ENCODE data around the gene RAB26. TPM values are rescaled to one million over a fixed set of nuclear protein-coding genes. Genes with fewer than 3 reads are reported as not detected.
"Not testable (repeated sequence)": the region's sequence is repeated elsewhere in the genome, so short reads cannot be mapped to it uniquely, and the experiment has no call there.

The RAB26 gene
- polyA plus RNA-seq, 1 donor (not counting 4 experiments of a cell fraction or from before 2014, with no cell fraction given), result 0.58 TPM

GRCh38 chr16:2127630-2128280, 20.7 kb upstream of the RAB26 start:
- peak; percentile 48 for FAIRE-seq
- H3K4me3 ChIP-seq (ENCODE audit: control insufficient read depth in 2 of 3, extremely low read depth in 1 of 3, insufficient read depth in 2 of 3, low read depth in 1 of 3, low read length in 3 of 3); H2AFZ ChIP-seq (ENCODE audit: control insufficient read depth, low read length); dilution Hi-C loops (cut with MboI; ENCODE audit: extremely low pct_ligation_motif_present, low sequenced_read_pairs); H3K27me3 ChIP-seq (ENCODE audit: control insufficient read depth, extremely low read depth, insufficient read depth, low read length); H4K20me1 ChIP-seq (ENCODE audit: control insufficient read depth, extremely low read depth, insufficient read depth, low read length); H3K9me3 ChIP-seq (ENCODE audit: control insufficient read depth, low read depth, low read length); H3K36me3 ChIP-seq (ENCODE audit: control insufficient read depth in 2 of 2, extremely low read depth in 1 of 2, insufficient read depth in 2 of 2, low read length in 2 of 2); DNase-seq (ENCODE audit: low read depth, low spot score); H3K9me1 ChIP-seq (ENCODE audit: control insufficient read depth, extremely low read depth, insufficient read depth, low read length): not testable (repeated sequence)
- peak overlapping the region; percentile 16 for H3K4me2 ChIP-seq (ENCODE audit: control insufficient read depth, extremely low read depth, insufficient read depth, low read depth, low read length)
- peak overlapping the region; percentile 40 for H3K27ac ChIP-seq (ENCODE audit: control insufficient read depth, insufficient read depth, low read length)
- H3K79me2 ChIP-seq (ENCODE audit: control insufficient read depth, insufficient read depth, low read length), result peaks cover 26% of the 10 kb centered on the region
- peaks cover 45% of the 10 kb centered on the region for H3K4me1 ChIP-seq (ENCODE audit: control insufficient read depth, extremely low read depth, insufficient read depth, low read length)
- peak overlapping the region; percentile 9 for H3K9ac ChIP-seq (ENCODE audit: control insufficient read depth, extremely low read depth, insufficient read depth, low read length)

DNA sequence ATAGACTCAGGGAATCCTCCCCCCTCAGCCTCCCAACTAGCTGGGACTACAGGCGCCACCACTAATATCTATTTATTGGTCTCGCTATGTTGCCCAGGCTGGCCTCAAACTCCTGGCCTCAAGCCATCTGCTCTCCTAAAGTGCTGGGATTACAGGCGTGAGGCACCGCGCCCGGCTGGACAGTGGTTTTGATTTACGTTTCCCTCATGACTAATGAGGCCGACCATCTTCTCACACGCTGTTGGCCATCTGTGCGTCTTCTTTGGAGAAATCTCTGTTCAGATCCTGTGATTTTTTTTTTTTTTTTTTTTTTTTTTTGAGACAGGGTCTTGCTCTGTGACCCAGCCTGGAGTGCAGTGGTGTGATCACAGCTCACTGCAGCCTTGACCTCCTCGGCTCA, 19.2 kb upstream of the RAB26 start:
- Histone ChIP-seq H3K4me2 (ENCODE audit: control insufficient read depth, extremely low read depth, insufficient read depth, low read depth, low read length) (peak overlapping the region; percentile 56), H3K4me1 (ENCODE audit: control insufficient read depth, extremely low read depth, insufficient read depth, low read length) (peaks cover 38% of the 10 kb centered on the region), H3K79me2 (ENCODE audit: control insufficient read depth, insufficient read depth, low read length) (peaks cover 28% of the 10 kb centered on the region)
- H3K27ac ChIP-seq (ENCODE audit: control insufficient read depth, insufficient read depth, low read length); H3K4me3 ChIP-seq (ENCODE audit: control insufficient read depth in 2 of 3, extremely low read depth in 1 of 3, insufficient read depth in 2 of 3, low read depth in 1 of 3, low read length in 3 of 3); H4K20me1 ChIP-seq (ENCODE audit: control insufficient read depth, extremely low read depth, insufficient read depth, low read length); H2AFZ ChIP-seq (ENCODE audit: control insufficient read depth, low read length); dilution Hi-C loops (cut with MboI; ENCODE audit: extremely low pct_ligation_motif_present, low sequenced_read_pairs); DNase-seq (ENCODE audit: low read depth, low spot score); H3K9ac ChIP-seq (ENCODE audit: control insufficient read depth, extremely low read depth, insufficient read depth, low read length); H3K9me3 ChIP-seq (ENCODE audit: control insufficient read depth, low read depth, low read length); FAIRE-seq; H3K36me3 ChIP-seq (ENCODE audit: control insufficient read depth in 2 of 2, extremely low read depth in 1 of 2, insufficient read depth in 2 of 2, low read length in 2 of 2); H3K27me3 ChIP-seq (ENCODE audit: control insufficient read depth, extremely low read depth, insufficient read depth, low read length); H3K9me1 ChIP-seq (ENCODE audit: control insufficient read depth, extremely low read depth, insufficient read depth, low read length): not testable (repeated sequence)

DNA sequence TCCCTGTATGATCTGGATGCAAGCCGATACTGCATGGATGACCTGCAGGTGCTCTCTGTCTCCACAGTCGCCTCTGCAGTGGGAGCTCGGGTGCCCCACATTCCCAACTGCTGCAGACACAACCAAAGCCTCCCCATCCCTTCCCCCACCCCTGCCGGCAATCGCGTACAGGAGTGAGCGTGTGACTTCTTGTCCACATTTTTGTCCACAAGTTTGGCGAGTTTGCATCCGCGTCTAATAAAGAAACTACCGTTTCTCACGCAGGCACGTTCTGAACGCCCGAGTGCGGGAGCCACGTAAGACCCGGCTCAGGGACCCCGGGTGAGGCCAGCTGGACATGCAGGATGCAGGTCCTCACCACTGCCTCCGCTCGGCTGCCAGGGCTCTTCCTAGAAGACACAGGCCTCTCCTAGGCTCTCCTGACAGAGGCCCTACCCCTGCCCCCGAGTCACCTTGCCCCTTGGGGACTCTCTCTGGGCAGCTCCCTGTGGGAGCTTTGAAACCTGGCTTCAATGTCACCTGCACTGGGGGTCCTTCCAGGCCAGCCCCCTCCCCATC, 18.5 kb upstream of the RAB26 start:
- dilution Hi-C loops (cut with MboI; ENCODE audit: extremely low pct_ligation_motif_present, low sequenced_read_pairs); H2AFZ ChIP-seq (ENCODE audit: control insufficient read depth, low read length); H3K9me1 ChIP-seq (ENCODE audit: control insufficient read depth, extremely low read depth, insufficient read depth, low read length); H3K9me3 ChIP-seq (ENCODE audit: control insufficient read depth, low read depth, low read length); H3K27me3 ChIP-seq (ENCODE audit: control insufficient read depth, extremely low read depth, insufficient read depth, low read length); H3K36me3 ChIP-seq (ENCODE audit: control insufficient read depth in 2 of 2, extremely low read depth in 1 of 2, insufficient read depth in 2 of 2, low read length in 2 of 2); H3K9ac ChIP-seq (ENCODE audit: control insufficient read depth, extremely low read depth, insufficient read depth, low read length); DNase-seq (ENCODE audit: low read depth, low spot score); H3K4me3 ChIP-seq (ENCODE audit: control insufficient read depth in 2 of 3, extremely low read depth in 1 of 3, insufficient read depth in 2 of 3, low read depth in 1 of 3, low read length in 3 of 3); H4K20me1 ChIP-seq (ENCODE audit: control insufficient read depth, extremely low read depth, insufficient read depth, low read length): not testable (repeated sequence)
- Histone ChIP-seq H3K79me2 (ENCODE audit: control insufficient read depth, insufficient read depth, low read length) (peaks cover 28% of the 10 kb centered on the region), H3K4me2 (ENCODE audit: control insufficient read depth, extremely low read depth, insufficient read depth, low read depth, low read length) (peak overlapping the region; percentile 51), H3K4me1 (ENCODE audit: control insufficient read depth, extremely low read depth, insufficient read depth, low read length) (peaks cover 31% of the 10 kb centered on the region), H3K27ac (ENCODE audit: control insufficient read depth, insufficient read depth, low read length) (peak overlapping the region; percentile 26)
- peak; percentile 53 for FAIRE-seq

- not testable (repeated sequence) for H3K27ac ChIP-seq (ENCODE audit: control insufficient read depth, insufficient read depth, low read length)
Measured at GRCh38 chr16:2133797-2134196, 14.6 kb upstream of the RAB26 start.

GRCh38 chr16:2135071-2135470, 13.4 kb upstream of the RAB26 start:
- H4K20me1 ChIP-seq (ENCODE audit: control insufficient read depth, extremely low read depth, insufficient read depth, low read length); H3K4me2 ChIP-seq (ENCODE audit: control insufficient read depth, extremely low read depth, insufficient read depth, low read depth, low read length); dilution Hi-C loops (cut with MboI; ENCODE audit: extremely low pct_ligation_motif_present, low sequenced_read_pairs); DNase-seq (ENCODE audit: low read depth, low spot score); FAIRE-seq; H3K4me1 ChIP-seq (ENCODE audit: control insufficient read depth, extremely low read depth, insufficient read depth, low read length); H3K36me3 ChIP-seq (ENCODE audit: control insufficient read depth in 2 of 2, extremely low read depth in 1 of 2, insufficient read depth in 2 of 2, low read length in 2 of 2); H3K27me3 ChIP-seq (ENCODE audit: control insufficient read depth, extremely low read depth, insufficient read depth, low read length); H2AFZ ChIP-seq (ENCODE audit: control insufficient read depth, low read length); H3K27ac ChIP-seq (ENCODE audit: control insufficient read depth, insufficient read depth, low read length); H3K9me3 ChIP-seq (ENCODE audit: control insufficient read depth, low read depth, low read length); H3K9me1 ChIP-seq (ENCODE audit: control insufficient read depth, extremely low read depth, insufficient read depth, low read length): not testable (repeated sequence)
- H3K9ac ChIP-seq (ENCODE audit: control insufficient read depth, extremely low read depth, insufficient read depth, low read length), result peak overlapping the region; percentile 15
- peaks cover 12% of the 10 kb centered on the region for H3K79me2 ChIP-seq (ENCODE audit: control insufficient read depth, insufficient read depth, low read length)
- peak overlapping the region; percentile 48 to 51 (median 49) for H3K4me3 ChIP-seq (ENCODE audit: control insufficient read depth in 2 of 3, extremely low read depth in 1 of 3, insufficient read depth in 2 of 3, low read depth in 1 of 3, low read length in 3 of 3)

More at GRCh38 chr16:2133797-2134196, 14.6 kb upstream of the RAB26 start:
- H3K4me2 ChIP-seq (ENCODE audit: control insufficient read depth, extremely low read depth, insufficient read depth, low read depth, low read length), result peak overlapping the region; percentile 16
- dilution Hi-C loops (cut with MboI; ENCODE audit: extremely low pct_ligation_motif_present, low sequenced_read_pairs); H3K4me1 ChIP-seq (ENCODE audit: control insufficient read depth, extremely low read depth, insufficient read depth, low read length); H2AFZ ChIP-seq (ENCODE audit: control insufficient read depth, low read length); FAIRE-seq; DNase-seq (ENCODE audit: low read depth, low spot score); H3K9me3 ChIP-seq (ENCODE audit: control insufficient read depth, low read depth, low read length); H3K9me1 ChIP-seq (ENCODE audit: control insufficient read depth, extremely low read depth, insufficient read depth, low read length); H3K36me3 ChIP-seq (ENCODE audit: control insufficient read depth in 2 of 2, extremely low read depth in 1 of 2, insufficient read depth in 2 of 2, low read length in 2 of 2); H4K20me1 ChIP-seq (ENCODE audit: control insufficient read depth, extremely low read depth, insufficient read depth, low read length); H3K27me3 ChIP-seq (ENCODE audit: control insufficient read depth, extremely low read depth, insufficient read depth, low read length); H3K9ac ChIP-seq (ENCODE audit: control insufficient read depth, extremely low read depth, insufficient read depth, low read length): not testable (repeated sequence)
- H3K4me3 ChIP-seq (ENCODE audit: control insufficient read depth in 2 of 3, extremely low read depth in 1 of 3, insufficient read depth in 2 of 3, low read depth in 1 of 3, low read length in 3 of 3), result peak overlapping the region in 1 of 3 experiments; percentile 8
- H3K79me2 ChIP-seq (ENCODE audit: control insufficient read depth, insufficient read depth, low read length), result peaks cover 12% of the 10 kb centered on the region
